ENCODE results near the gene NFIC. TPM values are rescaled to one million over a fixed set of nuclear protein-coding genes. Genes with fewer than 3 reads are reported as not detected.

The NFIC gene
- total RNA-seq, 1 experiment from 2014 or later = 75.6 TPM

- no TSS peak for BruUV-seq (replicated peaks)
- no peak for DNase-seq
- CTCF ChIA-PET = no interaction called here
- Histone ChIP-seq H3K79me2 (ENCODE audit: low read depth) (no peaks in the 10 kb centered on the region), H3F3A (ENCODE audit: insufficient read depth, low read depth) (peaks cover 26% of the 10 kb centered on the region), H3K4me1 (replicated peaks; ENCODE audit: insufficient read depth) (peaks cover 12% of the 10 kb centered on the region), H3K27ac (no peak overlapping the region), H3K9me2 (ENCODE audit: insufficient read depth) (no peaks in the 10 kb centered on the region), H4K20me1 (ENCODE audit: insufficient read depth) (no peaks in the 10 kb centered on the region; the same call in 1 of the 2 replicates), H3K4me2 (no peak overlapping the region), H3K36me3 (ENCODE audit: low read depth) (no peaks in the 10 kb centered on the region), H3K9me3 (ENCODE audit: insufficient read depth, low read depth) (no peaks in the 10 kb centered on the region), H3K27me3 (ENCODE audit: insufficient read depth, low read depth) (no peaks in the 10 kb centered on the region), H3K4me3 (no peak overlapping the region), H2AFZ (no peak overlapping the region)
- TF ChIP-seq CTCF (conservative IDR thresholded peaks at IDR 0.05) = no peak
- no peak for TF ChIP-seq EZH2 (IDR thresholded peaks at IDR 0.05; ENCODE audit: low read depth)
- intact Hi-C loops (cut with micrococcal nuclease; ENCODE audit: unreplicated experiment) = no loop called here
- POLR2A ChIA-PET (ENCODE audit: unreplicated experiment) = no interaction called here
Observed at GRCh38 chr19:3453840-3454239, 87.5 kb downstream of the NFIC start.

- no peak overlapping the region for H3K4me2 ChIP-seq
- no peaks in the 10 kb centered on the region for H3K36me3 ChIP-seq (ENCODE audit: low read depth)
- BruUV-seq (replicated peaks) = no TSS peak
- no peaks in the 10 kb centered on the region for H3K79me2 ChIP-seq (ENCODE audit: low read depth)
- ChIA-PET CTCF (no interaction called here), POLR2A (ENCODE audit: unreplicated experiment) (no interaction called here)
- H4K20me1 ChIP-seq (ENCODE audit: insufficient read depth) = no peaks in the 10 kb centered on the region; the same call in 1 of the 2 replicates
- H3K4me3 ChIP-seq = no peak overlapping the region
- peaks cover 23% of the 10 kb centered on the region for H3F3A ChIP-seq (ENCODE audit: insufficient read depth, low read depth)
- no peaks in the 10 kb centered on the region for H3K9me2 ChIP-seq (ENCODE audit: insufficient read depth)
- no peaks in the 10 kb centered on the region for H3K27me3 ChIP-seq (ENCODE audit: insufficient read depth, low read depth)
- peaks cover 12% of the 10 kb centered on the region for H3K4me1 ChIP-seq (replicated peaks; ENCODE audit: insufficient read depth)
- no peak for TF ChIP-seq CTCF (conservative IDR thresholded peaks at IDR 0.05)
- no peak for TF ChIP-seq EZH2 (IDR thresholded peaks at IDR 0.05; ENCODE audit: low read depth)
- no peak overlapping the region for H3K27ac ChIP-seq
- H2AFZ ChIP-seq = no peak overlapping the region
- no peak for DNase-seq
- intact Hi-C loops (cut with micrococcal nuclease; ENCODE audit: unreplicated experiment) = no loop called here
- no peaks in the 10 kb centered on the region for H3K9me3 ChIP-seq (ENCODE audit: insufficient read depth, low read depth)
Observed at GRCh38 chr19:3454656-3455392, 88.4 kb downstream of the NFIC start.

GRCh38 chr19:3455393-3455955 lies 89.1 kb downstream of the NFIC start:
- intact Hi-C loops (cut with micrococcal nuclease; ENCODE audit: unreplicated experiment) = no loop called here
- Histone ChIP-seq H3K4me2 (no peak overlapping the region), H3K9me3 (ENCODE audit: insufficient read depth, low read depth) (no peaks in the 10 kb centered on the region), H3K36me3 (ENCODE audit: low read depth) (no peaks in the 10 kb centered on the region), H3K27me3 (ENCODE audit: insufficient read depth, low read depth) (no peaks in the 10 kb centered on the region), H3F3A (ENCODE audit: insufficient read depth, low read depth) (peaks cover 17% of the 10 kb centered on the region), H3K9me2 (ENCODE audit: insufficient read depth) (no peaks in the 10 kb centered on the region), H3K4me1 (replicated peaks; ENCODE audit: insufficient read depth) (peaks cover 12% of the 10 kb centered on the region), H3K79me2 (ENCODE audit: low read depth) (no peaks in the 10 kb centered on the region), H2AFZ (no peak overlapping the region), H3K27ac (no peak overlapping the region), H3K4me3 (no peak overlapping the region), H4K20me1 (ENCODE audit: insufficient read depth) (no peaks in the 10 kb centered on the region; the same call in 1 of the 2 replicates)
- TF ChIP-seq CTCF (conservative IDR thresholded peaks at IDR 0.05) (no peak), EZH2 (IDR thresholded peaks at IDR 0.05; ENCODE audit: low read depth) (no peak)
- no peak for DNase-seq
- ChIA-PET CTCF (no interaction called here), POLR2A (ENCODE audit: unreplicated experiment) (no interaction called here)
- no TSS peak for BruUV-seq (replicated peaks)
